Transverse colon (tissue), 4 donors: ENCODE measurements around the gene IGF1.

ENCODE experiments used
- EP300 ChIP-seq: sonication (generic); formaldehyde crosslinking; IDR thresholded peaks from one replicate; pipeline ENCODE4 v1.6.1; 2017; ENCODE audit warnings: antibody characterized with exemption, low read depth
- POLR2A ChIP-seq: fragments of 450-650 bp; IDR thresholded peaks from one replicate; pipeline ENCODE4 v1.6.1; 2016; ENCODE audit warnings: antibody characterized with exemption, mild to moderate bottlenecking, moderate library complexity
- POLR2AphosphoS5 ChIP-seq, 3 donors: sonication (generic); formaldehyde crosslinking; IDR thresholded peaks; one replicate each; pipeline ENCODE4 v1.6.1; 2016; ENCODE audit warnings: antibody characterized with exemption in 3 of 3
- TF ChIP-seq, protein P1 (sequence below), 5 experiments: fragments of 200-600 bp in 3 of 5; fragments of 450-650 bp in 2 of 5; sonication (generic) in 3 of 5; IDR thresholded peaks; 1 replicate in 2 of 5; 2 replicates in 3 of 5; pipeline ENCODE4 v1.5.1; 2016 to 2017; ENCODE audit warnings: antibody characterized with exemption in 5 of 5, inconsistent platforms in 3 of 5, mild to moderate bottlenecking in 2 of 5, moderate library complexity in 1 of 5

DNA sequence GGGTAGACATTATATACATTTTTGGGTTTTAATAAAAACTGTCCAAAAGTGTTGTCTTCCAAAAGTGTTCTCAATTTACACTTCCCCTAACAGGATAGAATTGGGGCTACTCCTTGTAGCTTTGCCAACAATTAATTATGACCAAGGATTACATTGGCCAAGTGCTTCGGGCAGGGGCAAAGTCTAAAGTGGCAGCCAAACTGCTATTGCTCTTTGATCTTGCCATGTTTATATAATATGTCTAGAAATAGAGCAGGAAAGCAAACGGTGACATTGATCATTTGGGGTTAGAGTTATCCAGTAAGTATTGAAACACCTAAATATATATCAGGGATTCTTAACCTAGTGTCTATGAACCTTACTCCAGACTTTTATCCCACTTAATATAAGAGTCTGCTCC lies 31.2 kb upstream of the IGF1 start:
- TF ChIP-seq POLR2AphosphoS5 (IDR thresholded peaks at IDR 0.05) (no peak), POLR2A (no peak), EP300 (no peak)
- TF ChIP-seq, protein P1, sequence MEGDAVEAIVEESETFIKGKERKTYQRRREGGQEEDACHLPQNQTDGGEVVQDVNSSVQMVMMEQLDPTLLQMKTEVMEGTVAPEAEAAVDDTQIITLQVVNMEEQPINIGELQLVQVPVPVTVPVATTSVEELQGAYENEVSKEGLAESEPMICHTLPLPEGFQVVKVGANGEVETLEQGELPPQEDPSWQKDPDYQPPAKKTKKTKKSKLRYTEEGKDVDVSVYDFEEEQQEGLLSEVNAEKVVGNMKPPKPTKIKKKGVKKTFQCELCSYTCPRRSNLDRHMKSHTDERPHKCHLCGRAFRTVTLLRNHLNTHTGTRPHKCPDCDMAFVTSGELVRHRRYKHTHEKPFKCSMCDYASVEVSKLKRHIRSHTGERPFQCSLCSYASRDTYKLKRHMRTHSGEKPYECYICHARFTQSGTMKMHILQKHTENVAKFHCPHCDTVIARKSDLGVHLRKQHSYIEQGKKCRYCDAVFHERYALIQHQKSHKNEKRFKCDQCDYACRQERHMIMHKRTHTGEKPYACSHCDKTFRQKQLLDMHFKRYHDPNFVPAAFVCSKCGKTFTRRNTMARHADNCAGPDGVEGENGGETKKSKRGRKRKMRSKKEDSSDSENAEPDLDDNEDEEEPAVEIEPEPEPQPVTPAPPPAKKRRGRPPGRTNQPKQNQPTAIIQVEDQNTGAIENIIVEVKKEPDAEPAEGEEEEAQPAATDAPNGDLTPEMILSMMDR (IDR thresholded peaks at IDR 0.05): no peak
